Immature natural killer cell (primary cell): Measurements from ENCODE around the gene RASGRF1. TPM values are rescaled to one million over a fixed set of nuclear protein-coding genes. Genes with fewer than 3 reads are reported as not detected.

Experiments
- DNase-seq, 3 donors: peaks; one replicate each; pipeline ENCODE4 v3.0.0; 2022; ENCODE audit warnings: mixed read lengths in 1 of 3
- H3K27ac Mint-ChIP-seq, 6 donors: one replicate each; pipeline ENCODE4 v1.8.0; 2020; ENCODE audit warnings: mixed read lengths in 6 of 6, mild to moderate bottlenecking in 5 of 6, inconsistent platforms in 4 of 6, moderate library complexity in 3 of 6
- H3K27me3 Mint-ChIP-seq, 3 donors: one replicate each; pipeline ENCODE4 v1.8.0; 2020 to 2021; ENCODE audit warnings: low read depth in 3 of 3, mild to moderate bottlenecking in 3 of 3, mixed read lengths in 3 of 3, moderate library complexity in 3 of 3, inconsistent platforms in 1 of 3
- H3K36me3 Mint-ChIP-seq, 3 donors: one replicate each; pipeline ENCODE4 v1.8.0; 2020; ENCODE audit warnings: mixed read lengths in 3 of 3, inconsistent platforms in 2 of 3, mild to moderate bottlenecking in 2 of 3
- H3K4me1 Mint-ChIP-seq, 2 donors: one replicate each; pipeline ENCODE4 v1.8.0; 2020; ENCODE audit warnings: inconsistent platforms in 2 of 2, mild to moderate bottlenecking in 2 of 2, mixed read lengths in 2 of 2, moderate library complexity in 1 of 2
- H3K4me3 Mint-ChIP-seq, 5 donors: one replicate each; pipeline ENCODE4 v1.8.0; 2020; ENCODE audit warnings: mild to moderate bottlenecking in 5 of 5, mixed read lengths in 5 of 5, inconsistent platforms in 3 of 5, moderate library complexity in 3 of 5
- H3K9me3 Mint-ChIP-seq, 6 donors: one replicate each; pipeline ENCODE4 v1.8.0; 2020; ENCODE audit warnings: mild to moderate bottlenecking in 6 of 6, mixed read lengths in 6 of 6, inconsistent platforms in 4 of 6, moderate library complexity in 3 of 6
- polyA plus RNA-seq, 3 donors: library from polyadenylated mRNA; unstranded; fragments of 300-500 nt; fragmentation: Illumina TruSeq; gene quantifications; one replicate each; pipeline ENCODE4 v1.2.3, GENCODE V29; 2021

RASGRF1 gene
- polyA plus RNA-seq, 3 donors from 2014 or later: not detected

DNA sequence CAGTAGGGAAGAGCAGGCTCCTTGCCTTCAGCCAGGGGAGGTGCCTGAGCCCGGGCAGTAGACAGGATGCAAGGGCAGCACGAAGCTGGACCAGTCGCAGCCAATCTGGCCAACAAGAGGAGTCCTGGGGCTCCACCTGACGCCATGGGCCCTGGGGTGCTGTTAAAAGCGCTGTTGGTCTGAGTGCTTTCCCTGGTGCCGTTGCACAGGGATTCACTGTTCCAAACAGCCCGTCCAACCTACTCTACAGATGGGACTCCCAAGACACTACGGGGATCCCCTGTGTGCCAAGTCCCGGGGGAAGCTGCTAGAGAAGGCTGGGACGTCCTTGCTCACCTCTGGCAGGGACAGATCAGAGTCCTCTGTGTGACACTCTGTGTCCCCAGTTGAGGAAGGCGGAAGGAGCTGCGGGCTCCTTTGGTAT is 146.4 kb downstream of the RASGRF1 start:
- H3K4me3 Mint-ChIP-seq: peak overlapping the region; percentile 63 to 74 (median 64)
- no peaks in the 10 kb centered on the region for H3K36me3 Mint-ChIP-seq
- peaks cover 3 to 7% of the 10 kb centered on the region in 2 donors for H3K4me1 Mint-ChIP-seq
- no peak for DNase-seq
- H3K27ac Mint-ChIP-seq: no peak overlapping the region
- H3K27me3 Mint-ChIP-seq: peaks cover 0 to 6% (median 3%) of the 10 kb centered on the region in 3 donors
- no peaks in the 10 kb centered on the region for H3K9me3 Mint-ChIP-seq

DNA sequence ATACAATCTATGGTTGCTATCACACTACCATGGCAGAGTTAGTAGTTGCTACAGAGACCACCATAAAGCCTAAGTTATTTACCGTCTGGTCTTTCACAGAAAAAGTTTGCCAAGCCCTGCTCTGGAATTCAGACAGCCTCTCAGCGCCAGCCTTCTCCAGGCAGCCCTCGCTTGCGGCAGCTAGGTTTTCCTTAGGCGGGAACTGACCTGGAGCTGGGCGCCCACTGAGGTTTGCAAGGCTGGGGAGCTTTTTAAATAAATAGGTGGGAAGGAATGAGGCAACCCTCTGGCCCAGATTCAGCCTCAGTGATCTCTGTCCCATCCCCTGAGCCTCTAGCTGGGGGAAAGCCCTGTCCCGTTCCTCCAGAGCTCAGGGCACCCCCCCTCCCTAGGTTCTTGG is 146.9 kb downstream of the RASGRF1 start:
- peaks cover 6 to 7% of the 10 kb centered on the region in 2 donors for H3K4me1 Mint-ChIP-seq
- peak overlapping the region in 4 of 5 donors; percentile 11 to 74 (median 42) for H3K4me3 Mint-ChIP-seq
- H3K27ac Mint-ChIP-seq: no peak overlapping the region
- no peaks in the 10 kb centered on the region for H3K36me3 Mint-ChIP-seq
- H3K9me3 Mint-ChIP-seq: no peaks in the 10 kb centered on the region
- DNase-seq: no peak
- peaks cover 0 to 6% (median 3%) of the 10 kb centered on the region in 3 donors for H3K27me3 Mint-ChIP-seq

DNA sequence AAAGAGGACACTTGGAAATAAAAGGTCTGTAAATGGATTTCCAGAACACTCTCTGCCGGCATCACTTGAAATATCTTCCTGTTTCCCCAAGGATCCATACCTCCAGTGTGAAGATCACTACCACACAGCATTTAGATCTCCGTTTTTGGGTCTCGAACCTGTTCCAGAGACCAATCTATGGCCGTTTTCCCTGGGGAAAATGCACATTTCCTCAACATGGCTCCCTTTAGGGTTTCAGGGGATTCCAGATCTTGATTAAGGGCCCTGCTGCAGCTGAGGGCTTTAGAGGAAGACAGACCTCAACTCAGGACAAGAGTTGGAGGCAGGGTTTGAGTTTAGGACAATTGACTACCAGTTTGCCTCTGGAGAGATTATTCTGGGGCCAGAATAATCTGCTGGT is 147.8 kb downstream of the RASGRF1 start:
- Mint-ChIP-seq H3K27me3 (peaks cover 2 to 6% (median 6%) of the 10 kb centered on the region in 3 donors), H3K27ac (no peak overlapping the region), H3K9me3 (no peaks in the 10 kb centered on the region), H3K4me1 (peaks cover 6 to 7% of the 10 kb centered on the region in 2 donors), H3K4me3 (peak overlapping the region in 1 of 5 donors; percentile 29), H3K36me3 (peaks cover 0 to 3% (median 0%) of the 10 kb centered on the region in 3 donors)
- DNase-seq: no peak

GRCh38 chr15:78938658-78939488 is 151.7 kb downstream of the RASGRF1 start:
- peaks cover 3 to 4% (median 4%) of the 10 kb centered on the region in 3 donors for H3K27me3 Mint-ChIP-seq
- peak overlapping the region in 2 of 6 donors; percentile 39 to 81 for H3K27ac Mint-ChIP-seq
- no peaks in the 10 kb centered on the region for H3K9me3 Mint-ChIP-seq
- H3K4me1 Mint-ChIP-seq: peaks cover under 1 to 6% of the 10 kb centered on the region in 2 donors
- peak overlapping the region in 1 of 5 donors; percentile 74 for H3K4me3 Mint-ChIP-seq
- peak in 1 of 3 donors; percentile 27 for DNase-seq
- H3K36me3 Mint-ChIP-seq: peaks cover 0 to 3% (median 0%) of the 10 kb centered on the region in 3 donors

GRCh38 chr15:78937132-78937739 is 153.3 kb downstream of the RASGRF1 start:
- DNase-seq: no peak
- H3K27ac Mint-ChIP-seq: no peak overlapping the region

GRCh38 chr15:78934655-78935023 is 155.9 kb downstream of the RASGRF1 start:
- H3K4me1 Mint-ChIP-seq: peaks cover 0 to 6% of the 10 kb centered on the region in 2 donors
- H3K4me3 Mint-ChIP-seq: no peak overlapping the region
- no peak overlapping the region for H3K27ac Mint-ChIP-seq

More at GRCh38 chr15:78937132-78937739, 153.3 kb downstream of the RASGRF1 start:
- Mint-ChIP-seq H3K36me3 (peaks cover 0 to 3% (median 0%) of the 10 kb centered on the region in 3 donors), H3K4me1 (peaks cover 0 to 6% of the 10 kb centered on the region in 2 donors), H3K27me3 (peaks cover 0 to 10% (median 3%) of the 10 kb centered on the region in 3 donors), H3K4me3 (no peak overlapping the region), H3K9me3 (no peaks in the 10 kb centered on the region)

GRCh38 chr15:78933823-78934654 is 156.5 kb downstream of the RASGRF1 start:
- Mint-ChIP-seq H3K4me3 (no peak overlapping the region), H3K9me3 (no peaks in the 10 kb centered on the region), H3K36me3 (peaks cover 0 to 3% (median 0%) of the 10 kb centered on the region in 3 donors), H3K27ac (no peak overlapping the region), H3K27me3 (peaks cover 0 to 12% (median 3%) of the 10 kb centered on the region in 3 donors), H3K4me1 (peaks cover 0 to 1% of the 10 kb centered on the region in 2 donors)
- no peak for DNase-seq

More at GRCh38 chr15:78934655-78935023, 155.9 kb downstream of the RASGRF1 start:
- H3K36me3 Mint-ChIP-seq: peaks cover 0 to 3% (median 0%) of the 10 kb centered on the region in 3 donors
- peaks cover 0 to 12% (median 3%) of the 10 kb centered on the region in 3 donors for H3K27me3 Mint-ChIP-seq
- H3K9me3 Mint-ChIP-seq: no peaks in the 10 kb centered on the region
- no peak for DNase-seq

DNA sequence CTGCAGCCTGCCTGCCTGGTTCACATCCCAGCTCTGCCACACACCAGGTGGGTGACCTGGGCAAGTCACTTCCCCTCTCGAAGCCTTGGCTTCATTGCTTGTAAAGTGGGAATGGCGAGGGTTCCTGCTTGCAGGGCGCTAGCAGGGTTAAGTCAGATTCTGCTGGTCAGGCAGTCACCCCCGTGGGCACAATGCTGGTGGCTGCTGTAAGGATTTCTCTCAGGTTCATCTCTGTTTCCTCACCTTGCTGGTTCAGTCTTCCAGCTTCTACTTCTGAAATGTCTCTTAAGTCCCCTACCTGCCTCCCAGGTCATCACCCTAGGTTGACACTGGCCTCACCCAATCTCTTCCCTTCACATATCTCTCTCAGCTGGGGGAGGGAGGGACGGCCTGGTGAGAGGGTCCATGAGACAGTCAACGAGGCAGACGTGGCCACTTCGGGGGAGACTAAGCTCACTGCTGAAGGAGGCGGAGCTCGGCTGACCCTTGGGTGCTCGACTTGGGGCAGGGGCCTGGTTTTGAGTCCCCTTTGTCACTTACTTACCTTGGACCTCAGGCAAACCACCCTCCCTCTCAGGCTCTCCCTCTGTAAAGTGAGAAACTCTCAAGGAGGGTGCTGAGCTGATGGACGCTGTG is 157.3 kb downstream of the RASGRF1 start:
- no peak overlapping the region for H3K4me3 Mint-ChIP-seq
- no peaks in the 10 kb centered on the region for H3K9me3 Mint-ChIP-seq
- peaks cover 0 to 11% (median under 1%) of the 10 kb centered on the region in 3 donors for H3K27me3 Mint-ChIP-seq
- no peaks in the 10 kb centered on the region for H3K4me1 Mint-ChIP-seq
- DNase-seq: no peak
- peaks cover 0 to under 1% (median 0%) of the 10 kb centered on the region in 3 donors for H3K36me3 Mint-ChIP-seq
- H3K27ac Mint-ChIP-seq: no peak overlapping the region

DNA sequence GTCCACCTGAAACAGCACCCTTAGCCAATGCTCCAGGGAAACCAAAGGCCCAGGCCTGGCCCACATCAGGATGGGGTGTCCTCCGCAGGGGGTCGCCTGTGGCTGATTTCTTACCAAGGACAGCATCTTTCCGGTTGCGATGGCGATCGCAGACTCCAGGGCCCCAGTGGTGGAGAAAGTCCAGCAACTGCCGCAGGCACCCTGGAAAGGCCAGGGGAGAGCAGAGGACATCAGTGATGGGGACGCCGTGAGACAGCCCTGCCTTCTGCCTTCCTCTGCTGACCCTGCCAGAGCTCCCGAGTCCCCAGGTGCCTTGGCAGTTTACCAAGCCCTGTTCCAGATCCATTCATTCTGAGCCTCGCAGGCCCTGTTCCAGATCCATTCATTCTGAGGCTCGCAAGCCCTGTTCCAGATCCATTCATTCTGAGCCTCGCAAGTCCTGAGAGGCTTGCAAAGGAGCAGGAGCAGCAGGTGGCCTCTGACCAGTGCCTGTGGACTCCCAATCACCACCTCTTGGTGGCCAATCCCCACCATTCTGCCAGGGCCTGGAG is 158.2 kb downstream of the RASGRF1 start:
- H3K4me3 Mint-ChIP-seq: no peak overlapping the region
- DNase-seq: no peak
- H3K27ac Mint-ChIP-seq: no peak overlapping the region
- H3K4me1 Mint-ChIP-seq: no peaks in the 10 kb centered on the region
- peaks cover 0 to 10% (median 0%) of the 10 kb centered on the region in 3 donors for H3K27me3 Mint-ChIP-seq
- no peaks in the 10 kb centered on the region for H3K36me3 Mint-ChIP-seq
- no peaks in the 10 kb centered on the region for H3K9me3 Mint-ChIP-seq

GRCh38 chr15:78931439-78932257 is 158.9 kb downstream of the RASGRF1 start:
- DNase-seq: no peak
- Mint-ChIP-seq H3K36me3 (peaks cover 0 to 4% (median 0%) of the 10 kb centered on the region in 3 donors), H3K27me3 (peaks cover 0 to 10% (median 2%) of the 10 kb centered on the region in 3 donors), H3K9me3 (no peaks in the 10 kb centered on the region), H3K4me1 (no peaks in the 10 kb centered on the region), H3K4me3 (no peak overlapping the region), H3K27ac (no peak overlapping the region)

- no peak for DNase-seq
- Mint-ChIP-seq H3K4me3 (no peak overlapping the region), H3K36me3 (peaks cover 0 to 4% (median 0%) of the 10 kb centered on the region in 3 donors), H3K27me3 (peaks cover 0 to 10% (median 2%) of the 10 kb centered on the region in 3 donors), H3K9me3 (no peaks in the 10 kb centered on the region), H3K27ac (no peak overlapping the region), H3K4me1 (no peaks in the 10 kb centered on the region)
These were observed 159.8 kb downstream of the RASGRF1 start for GRCh38 chr15:78930577-78931388.
